HG03521 (cell line): ENCODE results near the gene OR4D2.

Source experiments
- ATAC-seq: cut with Tn5 transposase; IDR thresholded peaks from one replicate; pipeline ENCODE4 v1.9.1; 2021; ENCODE audit warnings: mild to moderate bottlenecking, moderate library complexity; ENCODE audit not compliant: unreplicated experiment

Gene OR4D2

DNA sequence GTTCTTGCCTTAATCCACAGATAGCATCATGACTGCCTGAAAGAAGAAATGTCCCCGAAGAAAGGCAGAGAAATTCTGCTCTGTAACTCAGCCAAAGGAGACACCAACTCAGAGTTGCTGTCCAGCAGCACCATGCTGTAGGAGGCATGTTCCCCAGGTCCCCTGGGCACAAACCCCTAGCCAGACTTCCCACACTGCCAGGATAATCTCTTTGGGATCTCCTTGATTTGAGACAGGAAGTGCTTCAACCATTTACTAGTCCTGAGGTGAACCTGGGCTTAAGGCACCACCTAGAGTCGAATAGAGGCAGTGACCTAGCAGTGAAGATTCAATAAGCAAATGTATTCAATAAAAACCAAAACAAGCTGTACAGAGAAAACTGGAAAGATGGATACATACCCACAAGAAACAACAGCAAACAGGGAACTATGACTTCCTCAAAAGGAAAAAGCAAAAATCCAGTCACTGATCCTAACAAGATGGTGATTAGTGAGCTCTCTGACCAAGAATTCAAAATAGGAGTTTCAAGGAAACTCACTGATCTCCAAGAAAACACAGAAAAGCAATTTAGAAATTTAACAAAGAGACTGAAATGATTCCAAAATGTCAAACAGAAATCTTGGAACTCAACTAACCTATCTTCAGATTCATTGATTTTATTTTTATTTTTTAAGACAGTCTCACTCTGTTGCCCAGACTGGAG lies 5.7 kb downstream of the OR4D2 start:
- no peak for ATAC-seq

DNA sequence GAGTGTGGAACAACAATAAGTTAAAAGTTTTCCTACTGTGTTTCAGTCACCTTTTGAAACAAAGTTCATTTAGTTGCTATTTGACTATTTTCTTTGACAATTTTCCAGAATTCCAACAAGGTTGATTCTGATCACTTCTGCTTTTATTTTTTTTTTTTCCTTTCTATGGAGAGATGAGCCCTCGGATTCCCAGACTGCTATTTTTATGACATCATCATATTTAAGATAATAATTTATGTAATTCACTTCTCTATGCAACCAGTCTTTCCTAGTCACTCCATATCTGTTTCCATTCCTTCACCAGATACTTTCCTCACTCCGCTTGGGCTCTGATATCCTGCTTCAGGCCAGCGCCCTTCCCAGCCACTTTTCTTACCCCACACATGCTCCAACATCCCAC lies 8.1 kb downstream of the OR4D2 start:
- ATAC-seq: no peak

DNA sequence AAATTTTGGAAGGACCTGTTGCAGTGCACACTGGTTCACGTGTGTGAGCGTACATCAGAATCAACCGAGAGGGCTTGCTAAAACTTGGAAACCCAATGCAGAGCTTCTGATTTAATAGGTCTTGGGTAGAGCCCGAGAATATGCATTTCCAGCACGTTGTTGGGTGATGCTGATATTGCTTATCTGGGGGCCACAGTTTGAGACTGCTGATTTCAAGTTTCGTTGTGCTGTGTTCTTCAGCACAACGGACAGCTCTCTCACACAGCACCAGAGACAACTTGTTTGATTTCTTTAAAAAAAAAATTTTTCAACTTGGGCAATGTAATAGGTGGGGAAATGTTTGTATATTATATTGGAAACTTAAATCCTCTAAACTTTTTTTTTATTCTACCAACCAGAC lies 9.4 kb downstream of the OR4D2 start:
- no peak for ATAC-seq

DNA sequence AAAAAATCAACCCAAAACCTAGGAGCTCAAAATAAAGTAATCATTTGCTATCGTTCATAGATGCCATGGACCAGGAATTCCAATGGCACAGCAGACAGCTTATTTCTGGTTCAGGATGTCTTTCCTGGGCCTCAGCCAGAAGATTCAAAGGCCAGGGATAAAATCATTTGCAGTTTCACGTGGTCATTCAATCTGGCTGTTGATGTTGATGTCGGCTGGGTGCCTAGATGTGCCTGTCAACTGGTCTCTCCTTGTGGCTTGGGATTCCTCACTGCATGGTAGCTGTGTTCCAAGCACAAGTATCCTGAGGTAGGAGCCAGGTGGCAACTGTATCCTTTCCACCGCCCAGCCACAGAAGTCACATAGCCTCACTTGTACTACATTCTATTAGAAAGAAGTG lies 15.0 kb downstream of the OR4D2 start:
- ATAC-seq: no peak

DNA sequence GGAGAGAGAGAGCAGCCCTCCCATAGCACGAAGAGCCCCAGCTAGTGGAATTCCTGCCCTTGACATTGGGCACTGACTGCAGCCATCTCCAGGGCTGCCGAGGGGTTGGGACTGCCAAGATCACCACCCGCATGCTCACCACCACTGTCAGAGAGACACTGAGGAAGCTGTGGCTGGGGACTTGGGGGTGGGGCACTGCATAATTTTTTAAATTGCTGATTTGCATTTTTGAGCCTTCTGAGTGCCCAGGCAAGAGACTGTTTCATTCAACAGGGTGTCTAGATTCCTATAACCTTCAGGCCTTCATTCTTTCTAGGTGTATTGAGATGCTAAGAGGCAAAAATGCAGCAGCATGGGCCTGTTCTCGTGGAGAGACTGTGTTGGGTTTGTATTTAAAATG lies 16.7 kb downstream of the OR4D2 start:
- no peak for ATAC-seq

DNA sequence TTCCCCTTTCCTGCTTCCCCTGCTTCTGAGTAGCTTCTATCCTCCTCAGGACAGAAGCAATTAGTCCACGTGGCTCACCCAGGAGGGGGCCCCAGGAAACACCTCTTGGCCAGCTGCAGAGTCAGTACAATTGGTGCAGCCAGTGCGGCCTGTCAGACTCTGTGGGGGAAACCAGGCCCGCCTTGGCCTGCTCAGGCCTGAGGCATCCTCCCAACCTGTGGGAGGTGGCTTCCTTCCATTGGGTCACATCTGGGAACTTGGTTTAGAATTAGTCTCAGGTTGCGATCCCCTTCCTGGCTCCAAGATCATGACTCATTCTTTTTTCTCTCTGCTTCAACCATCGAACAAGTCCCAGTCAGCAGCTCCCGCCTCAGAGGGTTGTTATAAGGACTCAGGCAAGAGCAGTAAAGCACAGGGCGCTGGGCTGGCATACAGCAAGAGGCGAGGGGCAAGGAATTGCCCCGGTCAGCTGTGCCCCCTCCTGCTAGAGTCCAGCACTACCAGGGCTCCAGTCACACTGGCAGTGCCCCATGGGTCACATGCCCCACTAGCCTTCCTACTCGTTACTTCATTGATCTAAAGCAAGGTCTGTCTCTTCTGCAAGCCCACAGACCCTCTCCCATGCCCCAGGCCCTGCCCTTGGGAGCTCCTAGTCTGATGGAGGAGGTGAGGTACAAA lies 17.7 kb downstream of the OR4D2 start:
- no peak for ATAC-seq

DNA sequence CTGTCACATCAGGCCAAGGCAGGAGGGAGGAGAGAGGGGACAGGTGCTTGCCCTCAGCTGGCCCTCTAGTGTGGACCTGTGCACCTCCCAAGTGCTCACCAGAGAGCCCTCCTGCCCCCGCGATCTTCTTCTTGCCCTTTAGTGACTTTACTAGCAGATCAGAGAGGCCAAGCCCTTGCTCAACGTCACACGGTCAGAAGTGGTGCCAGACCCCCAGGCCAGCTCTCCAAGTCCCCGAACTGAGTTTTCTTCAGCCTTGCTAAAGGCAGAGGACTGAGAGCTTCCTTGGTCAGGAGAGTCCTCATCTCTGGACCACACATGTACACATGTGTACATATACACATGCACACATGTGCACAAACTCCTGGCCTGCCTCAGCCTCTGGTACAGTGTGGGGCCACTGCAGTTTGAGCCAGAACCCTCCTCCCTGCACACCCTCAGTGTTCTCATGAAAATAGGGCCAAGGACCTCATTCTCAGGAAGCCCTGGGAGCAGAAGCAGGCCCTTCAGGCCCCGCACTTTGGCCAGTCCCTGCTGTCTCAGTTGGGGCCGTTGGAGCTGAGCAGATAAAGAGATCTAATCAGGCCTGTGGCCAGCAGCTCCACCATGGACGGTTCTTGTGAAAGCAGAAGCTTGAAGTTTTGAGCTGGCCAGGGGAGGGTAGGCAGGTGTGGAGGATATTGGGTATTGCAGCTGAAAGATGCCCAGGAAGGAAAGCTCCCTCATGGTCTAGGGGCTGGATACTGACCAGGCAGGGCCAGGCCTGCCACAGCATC lies 18.4 kb downstream of the OR4D2 start:
- no peak for ATAC-seq

DNA sequence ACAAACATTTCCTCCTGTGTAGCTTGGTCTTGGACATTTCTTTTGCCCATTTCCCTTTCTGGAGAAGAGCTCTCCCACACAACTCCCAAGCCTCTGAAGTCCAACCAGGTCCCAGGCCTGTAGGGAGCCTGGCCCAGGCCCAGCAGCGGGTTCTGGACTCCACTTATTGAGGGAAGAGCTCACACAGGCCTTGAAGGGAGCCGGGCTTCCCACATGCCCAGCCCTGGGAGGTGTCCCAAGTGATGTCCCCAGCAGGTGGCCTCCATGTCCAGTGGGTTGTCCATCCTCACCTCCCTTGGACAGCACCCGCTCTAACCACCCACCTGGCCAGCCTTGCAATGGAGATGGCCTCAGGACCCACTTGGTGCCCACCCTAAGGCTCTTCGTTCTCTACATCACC lies 19.8 kb downstream of the OR4D2 start:
- no peak for ATAC-seq

DNA sequence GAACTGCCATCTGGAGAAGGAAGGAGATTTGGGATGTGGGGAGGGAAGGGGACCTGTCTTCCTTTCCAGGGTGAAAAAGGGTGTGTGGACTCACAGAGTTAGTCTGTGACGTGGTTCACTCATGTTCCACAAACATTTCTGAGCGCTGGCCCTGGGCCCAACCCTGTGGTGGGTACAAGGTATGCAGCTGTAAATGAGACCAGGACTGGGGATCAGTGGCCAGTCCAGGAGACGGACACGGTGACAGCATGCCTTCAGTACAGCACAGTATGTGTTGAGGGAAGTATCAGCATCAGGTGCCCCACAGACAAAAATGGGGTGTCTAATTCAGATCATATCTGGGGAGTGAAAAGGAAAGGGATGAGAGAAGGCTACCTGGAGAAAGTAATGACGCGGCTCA lies 20.3 kb downstream of the OR4D2 start:
- ATAC-seq: no peak

DNA sequence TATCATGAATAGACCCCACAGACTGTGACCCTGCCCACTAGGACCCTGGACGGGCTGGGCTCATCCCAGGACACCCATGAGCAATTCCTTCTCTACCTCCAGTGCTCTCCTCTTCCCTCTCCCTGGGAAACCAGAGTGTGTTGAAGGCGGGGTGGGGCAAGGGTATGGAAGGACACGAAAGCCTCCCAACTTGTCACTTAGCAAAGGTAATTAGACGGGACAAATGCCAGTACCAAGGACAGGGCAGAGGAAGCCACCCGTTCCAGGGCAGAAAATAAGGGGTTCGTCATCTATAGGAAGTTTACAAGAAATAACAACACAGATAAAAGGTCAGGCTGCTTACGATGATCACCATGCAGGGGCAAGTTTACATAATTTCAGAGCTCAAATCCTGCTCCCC lies 20.9 kb downstream of the OR4D2 start:
- no peak for ATAC-seq

DNA sequence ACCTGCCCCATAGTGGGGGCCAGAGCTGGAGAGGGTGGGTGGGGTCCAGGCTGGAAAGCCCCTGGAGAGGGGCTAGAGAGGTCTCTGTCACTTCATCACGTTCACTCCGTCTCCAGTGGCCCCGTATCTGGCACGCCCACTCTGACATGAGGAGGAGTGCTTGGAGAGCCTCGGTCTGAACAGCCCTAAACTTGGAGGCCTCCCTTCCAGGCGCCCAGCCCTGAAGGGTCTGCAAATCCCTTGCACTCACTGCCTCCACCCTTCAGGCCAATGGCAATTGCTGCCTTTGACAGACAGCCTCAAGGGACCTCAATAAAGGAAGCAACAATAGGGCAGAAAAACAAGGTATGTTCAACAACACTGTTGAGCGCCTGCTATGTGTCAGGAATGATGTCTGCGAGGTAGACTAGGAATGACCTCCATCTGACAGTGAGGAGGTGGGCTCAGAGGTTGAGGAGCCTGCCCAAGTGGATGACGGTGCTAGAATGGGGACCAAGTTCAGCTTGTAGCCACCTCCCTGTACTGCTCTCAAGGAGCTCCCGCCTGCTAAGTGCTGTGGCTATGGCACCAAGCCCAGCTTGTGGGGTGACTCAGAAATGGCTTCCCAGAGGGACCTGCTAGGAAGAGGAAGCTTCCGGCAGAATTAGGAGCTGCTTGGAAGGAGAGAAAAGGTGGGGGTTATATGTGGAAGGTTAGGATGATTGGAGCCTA lies 22.8 kb downstream of the OR4D2 start:
- ATAC-seq: no peak

DNA sequence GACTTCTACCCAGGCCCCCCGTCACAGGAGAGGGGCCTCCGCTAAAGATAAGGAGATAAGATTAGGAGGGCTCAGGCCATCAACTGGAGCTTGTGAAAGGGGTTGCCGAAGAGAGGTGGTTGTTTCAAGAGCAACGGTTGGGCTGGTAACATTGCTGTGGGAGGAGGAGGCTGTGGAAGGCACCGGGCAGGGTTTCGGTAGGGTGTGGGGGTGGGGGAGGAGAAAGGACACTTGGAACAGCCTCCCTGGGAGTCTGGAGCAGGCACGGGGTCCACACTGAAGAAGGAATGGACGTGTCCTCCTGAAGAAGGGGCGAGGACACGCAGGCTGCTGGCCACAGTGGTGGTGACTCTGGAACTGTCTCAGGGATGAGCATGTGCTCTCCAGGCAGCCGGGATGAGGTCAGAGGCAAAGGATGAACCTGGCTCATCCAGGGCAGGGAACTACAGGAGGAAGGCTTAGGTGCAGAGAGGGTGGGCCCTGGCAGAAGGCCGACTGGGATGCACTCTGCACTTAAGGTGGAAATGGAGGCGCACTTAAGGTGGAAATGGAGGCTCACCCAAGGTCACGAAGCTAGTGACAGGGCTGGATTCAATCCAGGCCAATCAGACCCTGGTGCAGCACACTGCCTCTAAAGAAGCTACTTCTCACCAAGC lies 24.6 kb downstream of the OR4D2 start:
- no peak for ATAC-seq

DNA sequence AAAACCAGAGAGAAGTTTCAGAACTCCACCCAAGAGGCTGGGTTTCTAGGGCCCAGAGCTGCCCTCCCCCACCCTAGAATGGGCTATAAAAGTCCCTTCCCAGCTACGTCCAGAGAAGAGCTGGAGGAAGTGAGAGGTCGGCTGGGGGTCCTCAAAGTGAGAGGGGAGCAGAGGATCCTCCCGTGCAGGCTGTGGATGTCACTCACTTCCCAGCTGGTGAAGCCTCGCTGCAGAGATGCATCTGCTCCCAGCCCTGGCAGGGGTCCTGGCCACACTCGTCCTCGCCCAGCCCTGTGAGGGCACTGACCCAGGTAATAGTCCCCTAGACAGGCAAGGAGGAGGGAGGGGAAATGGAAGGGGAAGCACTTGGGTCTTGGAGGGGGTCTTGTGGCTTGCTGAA lies 25.8 kb downstream of the OR4D2 start, which contains the start of gene EPX:
TSS of gene EPX (plus strand) at position 115 of the 400 bp plus-strand sequence. CDS start at position 236, 121 bp downstream.
- no peak for ATAC-seq

DNA sequence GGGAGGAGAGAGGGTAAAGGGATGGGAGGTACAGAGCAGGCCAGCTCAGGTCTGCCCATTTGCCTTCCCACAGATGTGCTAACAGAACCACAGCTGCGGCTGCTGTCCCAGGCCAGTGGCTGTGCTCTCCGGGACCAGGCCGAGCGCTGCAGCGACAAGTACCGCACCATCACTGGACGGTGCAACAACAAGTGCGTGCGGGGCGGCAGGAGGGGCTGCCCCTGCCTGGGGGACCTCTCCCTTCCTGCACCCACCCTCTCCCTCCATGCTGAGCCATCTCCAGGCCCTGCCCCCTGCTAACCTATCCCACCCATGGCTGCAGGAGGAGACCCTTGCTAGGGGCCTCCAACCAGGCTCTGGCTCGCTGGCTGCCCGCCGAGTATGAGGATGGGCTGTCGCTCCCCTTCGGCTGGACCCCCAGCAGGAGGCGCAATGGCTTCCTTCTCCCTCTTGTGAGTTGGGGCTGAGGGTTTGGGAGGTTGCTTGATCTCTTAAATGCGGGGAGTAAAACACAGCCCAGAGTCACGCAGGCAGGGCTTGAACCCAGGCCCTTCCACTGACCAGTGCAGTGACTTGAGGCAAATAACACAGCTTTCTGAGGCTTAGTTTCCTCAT lies 27.0 kb downstream of the OR4D2 start:
- no peak for ATAC-seq

DNA sequence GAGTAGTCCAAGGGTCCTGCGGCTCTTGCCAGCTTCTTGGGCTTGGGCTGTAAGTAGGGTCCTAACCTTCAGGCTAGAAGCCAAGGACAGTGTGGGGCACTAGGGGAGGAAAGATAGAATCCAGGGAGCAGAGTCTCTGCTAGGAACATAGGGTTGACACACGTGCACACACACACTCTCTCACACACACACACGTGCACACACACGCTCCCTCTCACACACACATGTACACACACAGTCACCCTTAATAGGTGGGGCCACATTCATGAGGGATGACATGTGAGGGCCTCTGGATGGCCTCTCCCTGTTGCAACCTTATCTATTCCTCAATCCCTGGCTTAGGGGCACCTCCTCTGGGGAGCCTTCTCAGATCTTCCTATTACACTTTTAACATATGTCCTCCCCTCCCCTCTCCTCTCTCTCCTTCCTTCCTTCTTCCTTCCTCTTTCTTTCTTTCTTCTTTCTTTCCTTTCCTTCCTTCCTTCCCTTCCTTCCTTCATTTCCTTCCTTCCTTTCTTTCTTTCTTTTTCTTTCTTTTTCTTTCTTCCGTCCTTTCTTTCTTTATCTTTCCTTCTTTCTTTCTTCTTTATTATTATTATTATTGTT lies 28.8 kb downstream of the OR4D2 start:
- no peak for ATAC-seq

DNA sequence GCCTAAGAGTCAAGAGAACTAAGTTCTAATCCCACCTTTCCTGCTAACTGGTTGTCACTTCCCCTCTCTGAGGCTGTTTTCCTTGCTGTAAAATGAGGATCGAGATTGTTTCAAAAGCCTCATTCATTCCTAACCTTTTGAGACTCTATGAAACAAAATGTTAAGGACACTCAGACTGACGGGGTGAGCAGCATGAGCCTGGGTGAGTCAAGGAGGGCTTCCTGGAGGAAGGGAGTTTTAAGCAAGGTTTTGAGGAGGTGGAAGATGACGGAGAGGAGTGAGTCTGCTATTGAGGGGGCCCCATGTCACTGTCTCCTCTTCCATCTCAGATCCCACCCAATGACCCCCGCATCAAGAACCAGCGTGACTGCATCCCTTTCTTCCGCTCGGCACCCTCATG lies 29.8 kb downstream of the OR4D2 start:
- no peak for ATAC-seq

DNA sequence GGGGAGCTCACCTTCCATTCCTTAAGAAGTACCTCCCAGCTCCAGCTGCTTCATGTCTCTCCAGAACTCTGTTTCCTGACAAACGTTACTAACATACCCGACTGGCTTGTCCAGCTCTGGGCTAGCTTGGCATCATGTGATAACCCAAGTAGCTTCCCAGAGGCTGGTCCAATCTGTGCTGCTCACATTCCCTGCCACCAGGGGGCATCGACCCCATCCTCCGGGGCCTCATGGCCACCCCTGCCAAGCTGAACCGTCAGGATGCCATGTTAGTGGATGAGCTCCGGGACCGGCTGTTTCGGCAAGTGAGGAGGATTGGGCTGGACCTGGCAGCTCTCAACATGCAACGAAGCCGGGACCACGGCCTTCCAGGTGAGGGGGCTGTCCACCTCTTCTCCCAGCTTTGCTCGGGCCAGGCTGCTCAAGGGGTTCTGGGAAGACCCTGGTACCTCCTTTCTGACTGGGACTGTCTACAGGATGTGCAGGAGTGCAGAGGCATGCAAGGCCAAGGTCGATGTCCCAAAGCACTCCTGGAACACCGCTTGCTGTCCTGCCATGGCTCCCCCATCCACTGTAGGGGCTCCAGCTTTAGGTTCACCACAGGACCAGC lies 33.3 kb downstream of the OR4D2 start:
- ATAC-seq: no peak

DNA sequence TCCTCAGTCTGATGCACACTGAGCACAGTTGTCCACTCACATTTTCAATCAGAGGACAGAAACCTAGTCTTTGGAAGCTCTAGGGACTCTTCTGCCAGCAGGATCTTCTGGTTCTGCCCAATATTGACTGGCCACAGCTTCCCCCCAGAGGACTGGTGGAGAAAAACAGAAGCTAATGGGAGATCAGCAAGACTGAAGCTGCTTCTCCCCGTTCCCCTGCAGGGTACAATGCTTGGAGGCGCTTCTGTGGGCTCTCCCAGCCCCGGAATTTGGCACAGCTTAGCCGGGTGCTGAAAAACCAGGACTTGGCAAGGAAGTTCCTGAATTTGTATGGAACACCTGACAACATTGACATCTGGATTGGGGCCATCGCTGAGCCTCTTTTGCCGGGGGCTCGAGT lies 36.1 kb downstream of the OR4D2 start:
- no peak for ATAC-seq

DNA sequence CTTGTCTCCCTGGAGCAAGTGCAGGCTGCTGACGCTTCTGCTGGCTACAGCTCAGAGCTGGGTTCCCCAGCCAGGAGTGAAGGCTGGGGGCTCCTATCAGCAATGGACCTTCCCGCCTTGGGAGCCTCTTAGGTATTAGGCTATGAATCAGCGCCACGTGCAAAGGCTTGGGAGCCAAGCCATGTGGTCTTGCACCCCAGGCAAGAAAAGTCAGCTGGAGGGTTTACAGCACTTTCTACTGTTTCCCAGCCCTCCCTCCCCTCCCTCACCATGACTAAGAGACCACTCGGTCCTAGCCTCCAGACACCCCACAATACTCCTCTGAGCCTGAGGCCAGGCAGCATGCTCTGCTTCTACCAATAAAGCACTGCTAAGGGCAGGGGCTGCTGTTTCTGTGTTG lies 38.0 kb downstream of the OR4D2 start:
- ATAC-seq: no peak

DNA sequence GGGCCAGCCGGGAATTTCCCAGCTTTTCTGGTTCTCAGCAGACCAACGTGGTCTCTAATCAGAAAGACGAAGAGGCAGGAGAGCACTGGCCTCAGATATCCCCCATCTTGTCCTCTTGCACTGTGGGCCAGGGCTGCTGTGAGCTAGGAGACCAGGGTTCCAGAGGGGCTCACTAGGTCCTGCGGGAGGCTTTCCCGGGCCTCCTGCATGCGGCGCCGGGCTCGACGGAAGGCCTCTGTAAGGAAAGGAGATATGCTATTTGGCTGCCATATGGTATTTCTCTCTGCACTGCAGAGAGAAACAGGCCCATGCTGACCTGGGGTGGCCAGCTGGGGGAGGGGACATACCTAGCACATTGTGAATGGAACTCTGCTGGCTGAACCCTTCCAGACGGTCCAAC lies 39.2 kb downstream of the OR4D2 start:
- no peak for ATAC-seq
